ENCODE measurements around the gene CEACAM16.

CEACAM16 gene

DNA sequence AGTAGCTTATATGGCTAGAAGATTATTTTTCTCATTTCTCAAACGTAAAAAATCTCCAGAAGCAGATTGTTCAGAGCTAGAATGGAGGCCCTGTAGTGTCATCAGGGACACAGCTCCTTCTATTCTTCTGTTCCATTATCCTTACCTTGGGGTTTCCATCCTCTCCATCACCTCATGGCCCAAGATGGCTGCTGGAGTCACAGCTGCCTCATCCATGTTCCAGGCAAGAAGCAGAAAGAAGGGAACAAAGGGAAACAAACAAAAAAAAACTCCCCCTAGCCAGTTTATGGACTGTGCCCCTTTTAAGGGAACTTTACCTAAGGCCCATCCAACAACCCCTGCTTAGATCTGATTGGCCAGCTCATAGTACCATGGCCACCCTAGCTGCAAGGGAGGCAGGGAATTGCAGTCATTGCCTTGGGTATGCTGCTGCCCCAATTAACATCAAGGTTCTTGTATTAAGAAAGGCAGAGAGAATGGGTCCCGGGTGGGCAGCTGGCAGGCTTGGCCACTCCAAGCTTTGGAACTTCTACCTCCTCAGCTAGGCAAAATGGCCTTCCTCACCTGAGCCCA lies 15.7 kb downstream of the CEACAM16 start:
- TF ChIP-seq, protein P1, sequence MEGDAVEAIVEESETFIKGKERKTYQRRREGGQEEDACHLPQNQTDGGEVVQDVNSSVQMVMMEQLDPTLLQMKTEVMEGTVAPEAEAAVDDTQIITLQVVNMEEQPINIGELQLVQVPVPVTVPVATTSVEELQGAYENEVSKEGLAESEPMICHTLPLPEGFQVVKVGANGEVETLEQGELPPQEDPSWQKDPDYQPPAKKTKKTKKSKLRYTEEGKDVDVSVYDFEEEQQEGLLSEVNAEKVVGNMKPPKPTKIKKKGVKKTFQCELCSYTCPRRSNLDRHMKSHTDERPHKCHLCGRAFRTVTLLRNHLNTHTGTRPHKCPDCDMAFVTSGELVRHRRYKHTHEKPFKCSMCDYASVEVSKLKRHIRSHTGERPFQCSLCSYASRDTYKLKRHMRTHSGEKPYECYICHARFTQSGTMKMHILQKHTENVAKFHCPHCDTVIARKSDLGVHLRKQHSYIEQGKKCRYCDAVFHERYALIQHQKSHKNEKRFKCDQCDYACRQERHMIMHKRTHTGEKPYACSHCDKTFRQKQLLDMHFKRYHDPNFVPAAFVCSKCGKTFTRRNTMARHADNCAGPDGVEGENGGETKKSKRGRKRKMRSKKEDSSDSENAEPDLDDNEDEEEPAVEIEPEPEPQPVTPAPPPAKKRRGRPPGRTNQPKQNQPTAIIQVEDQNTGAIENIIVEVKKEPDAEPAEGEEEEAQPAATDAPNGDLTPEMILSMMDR (IDR thresholded peaks at IDR 0.05; ENCODE audit: low read depth, low read length, poor library complexity, severe bottlenecking): no peak
- no peak for TF ChIP-seq EZH2phosphoT487 (IDR thresholded peaks at IDR 0.05; ENCODE audit: borderline replicate concordance, low read length)
- Histone ChIP-seq H3K4me1 (ENCODE audit: control insufficient read depth, low read length) (no peaks in the 10 kb centered on the region), H3K27me3 (ENCODE audit: control insufficient read depth, low read length) (no peaks in the 10 kb centered on the region), H3K9me3 (ENCODE audit: control insufficient read depth, insufficient read depth, low read length) (no peaks in the 10 kb centered on the region), H3K4me2 (ENCODE audit: low read length) (no peak overlapping the region), H3K36me3 (ENCODE audit: control insufficient read depth, low read length) (no peaks in the 10 kb centered on the region), H3K27ac (ENCODE audit: low read depth, low read length) (no peak overlapping the region), H3K4me3 (ENCODE audit: low read length) (no peak overlapping the region), H3K9me2 (replicated peaks; ENCODE audit: control insufficient read depth, low read length) (no peaks in the 10 kb centered on the region), H3F3A (ENCODE audit: control insufficient read depth, insufficient read depth) (no peaks in the 10 kb centered on the region), H4K20me1 (ENCODE audit: control insufficient read depth, insufficient read depth, low read depth, low read length) (no peaks in the 10 kb centered on the region), H3K79me2 (ENCODE audit: control insufficient read depth, low read length) (no peaks in the 10 kb centered on the region)

DNA sequence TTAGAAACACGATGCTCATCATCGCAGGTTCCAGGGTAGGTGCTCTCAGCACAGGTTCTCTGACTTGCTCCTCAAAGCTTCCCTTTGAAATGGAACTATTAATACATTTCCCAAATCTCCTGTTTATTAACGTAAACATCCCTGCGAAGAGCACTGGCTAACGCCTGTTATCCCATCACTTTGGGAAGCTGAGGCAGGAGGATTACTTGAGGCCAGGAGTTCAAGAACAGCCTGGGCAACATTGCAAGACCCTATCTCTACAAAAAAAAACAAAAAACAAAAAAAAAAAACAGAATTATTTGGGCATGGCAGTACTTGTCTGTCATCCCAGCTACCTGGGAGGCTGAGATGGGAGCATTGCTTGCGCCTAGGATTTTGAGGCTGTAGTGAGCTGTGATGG lies 18.7 kb downstream of the CEACAM16 start:
- no peaks in the 10 kb centered on the region for H3K36me3 ChIP-seq (ENCODE audit: control insufficient read depth, low read length)

DNA sequence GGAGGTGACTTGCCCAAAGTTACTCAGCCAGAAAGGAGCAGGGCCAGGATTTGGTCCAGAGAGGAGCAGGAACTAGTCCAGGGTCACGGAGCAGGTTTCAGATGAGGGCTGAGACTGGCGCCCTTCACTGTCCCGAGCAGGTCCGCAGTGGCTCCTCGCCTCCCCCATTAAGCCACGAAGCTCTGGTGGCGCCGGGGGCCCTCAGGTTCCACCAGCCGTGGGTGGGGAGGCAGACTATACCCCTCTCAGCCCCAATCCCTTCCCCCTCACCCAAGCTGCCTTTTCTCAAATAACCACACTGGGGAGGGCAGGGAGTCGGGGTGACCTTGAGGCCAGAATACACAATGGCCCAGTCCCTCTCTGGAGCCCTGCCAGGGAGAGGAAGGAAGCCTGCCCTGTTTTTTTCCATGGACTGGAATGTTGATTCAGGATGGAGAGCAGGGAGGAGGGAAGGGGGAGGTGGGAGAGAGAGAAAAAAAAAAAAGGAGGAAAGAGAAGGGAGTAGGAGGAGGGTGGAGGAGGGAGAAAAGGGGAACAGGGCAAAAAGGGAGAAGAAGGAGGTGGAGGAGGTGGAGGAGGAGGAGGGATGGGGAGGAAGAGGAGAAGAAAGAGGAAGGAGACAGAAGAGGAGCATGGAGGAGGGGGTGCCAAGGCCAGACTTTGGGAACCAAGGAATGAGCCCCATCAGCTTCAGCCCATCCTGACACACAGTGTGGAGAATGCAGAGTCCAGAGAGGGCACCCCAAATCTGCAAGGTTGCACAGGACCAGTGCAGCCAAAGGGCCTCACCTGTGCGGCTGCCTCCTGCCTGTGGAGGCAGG lies 19.7 kb downstream of the CEACAM16 start:
- peaks cover 24% of the 10 kb centered on the region for H3K4me1 ChIP-seq (ENCODE audit: control insufficient read depth, low read length)
- TF ChIP-seq EZH2phosphoT487 (IDR thresholded peaks at IDR 0.05; ENCODE audit: borderline replicate concordance, low read length): no peak
- TF ChIP-seq, protein P1 (IDR thresholded peaks at IDR 0.05; ENCODE audit: low read depth, low read length, poor library complexity, severe bottlenecking): no peak
- no peaks in the 10 kb centered on the region for H3K9me3 ChIP-seq (ENCODE audit: control insufficient read depth, insufficient read depth, low read length)
- H3K79me2 ChIP-seq (ENCODE audit: control insufficient read depth, low read length): no peaks in the 10 kb centered on the region
- peaks cover 7% of the 10 kb centered on the region for H3K27me3 ChIP-seq (ENCODE audit: control insufficient read depth, low read length)
- H3K4me3 ChIP-seq (ENCODE audit: low read length): no peak overlapping the region
- no peaks in the 10 kb centered on the region for H3K36me3 ChIP-seq (ENCODE audit: control insufficient read depth, low read length)
- H3F3A ChIP-seq (ENCODE audit: control insufficient read depth, insufficient read depth): no peaks in the 10 kb centered on the region
- H3K4me2 ChIP-seq (ENCODE audit: low read length): no peak overlapping the region
- no peaks in the 10 kb centered on the region for H4K20me1 ChIP-seq (ENCODE audit: control insufficient read depth, insufficient read depth, low read depth, low read length)
- H3K27ac ChIP-seq (ENCODE audit: low read depth, low read length): no peak overlapping the region
- H3K9me2 ChIP-seq (replicated peaks; ENCODE audit: control insufficient read depth, low read length): no peaks in the 10 kb centered on the region

More for the DNA sequence above, 18.7 kb downstream of the CEACAM16 start:
- Histone ChIP-seq H3K9me3 (ENCODE audit: control insufficient read depth, insufficient read depth, low read length) (no peaks in the 10 kb centered on the region), H3K4me3 (ENCODE audit: low read length) (no peak overlapping the region), H3K4me2 (ENCODE audit: low read length) (no peak overlapping the region), H4K20me1 (ENCODE audit: control insufficient read depth, insufficient read depth, low read depth, low read length) (no peaks in the 10 kb centered on the region), H3K79me2 (ENCODE audit: control insufficient read depth, low read length) (no peaks in the 10 kb centered on the region), H3F3A (ENCODE audit: control insufficient read depth, insufficient read depth) (no peaks in the 10 kb centered on the region), H3K27ac (ENCODE audit: low read depth, low read length) (no peak overlapping the region), H3K4me1 (ENCODE audit: control insufficient read depth, low read length) (peaks cover 20% of the 10 kb centered on the region), H3K27me3 (ENCODE audit: control insufficient read depth, low read length) (peaks cover 4% of the 10 kb centered on the region), H3K9me2 (replicated peaks; ENCODE audit: control insufficient read depth, low read length) (no peaks in the 10 kb centered on the region)
- TF ChIP-seq EZH2phosphoT487 (IDR thresholded peaks at IDR 0.05; ENCODE audit: borderline replicate concordance, low read length): no peak
- TF ChIP-seq, protein P1 (IDR thresholded peaks at IDR 0.05; ENCODE audit: low read depth, low read length, poor library complexity, severe bottlenecking): no peak
